GM19043 (cell line): ENCODE data around the gene SMYD3.

Experiments
- ATAC-seq: cut with Tn5 transposase; IDR thresholded peaks from one replicate; pipeline ENCODE4 v1.9.1; 2021; ENCODE audit warnings: low read depth; ENCODE audit not compliant: unreplicated experiment

The SMYD3 gene

DNA sequence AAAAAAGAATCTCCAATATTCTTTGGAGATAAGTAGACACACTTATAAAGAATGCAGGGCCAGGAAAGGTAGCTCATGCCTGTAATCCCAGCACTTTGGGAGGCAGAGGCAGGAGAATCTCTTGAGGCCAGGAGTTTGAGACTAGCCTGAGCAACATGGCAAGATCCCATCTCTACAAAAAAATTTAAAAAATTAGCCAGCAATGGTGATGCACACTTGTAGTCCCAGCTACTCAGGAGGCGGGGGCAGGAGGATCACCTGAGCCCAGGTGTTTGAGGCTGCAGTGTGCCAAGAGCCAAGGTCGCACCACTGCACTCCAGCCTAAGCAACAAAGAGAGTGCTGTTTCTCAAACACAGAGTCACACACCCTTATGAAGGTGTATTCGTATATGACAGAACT, 385.0 kb downstream of the SMYD3 start:
- ATAC-seq = no peak

- ATAC-seq = no peak
Measured at GRCh38 chr1:246121533-246121932, 385.5 kb downstream of the SMYD3 start.

DNA sequence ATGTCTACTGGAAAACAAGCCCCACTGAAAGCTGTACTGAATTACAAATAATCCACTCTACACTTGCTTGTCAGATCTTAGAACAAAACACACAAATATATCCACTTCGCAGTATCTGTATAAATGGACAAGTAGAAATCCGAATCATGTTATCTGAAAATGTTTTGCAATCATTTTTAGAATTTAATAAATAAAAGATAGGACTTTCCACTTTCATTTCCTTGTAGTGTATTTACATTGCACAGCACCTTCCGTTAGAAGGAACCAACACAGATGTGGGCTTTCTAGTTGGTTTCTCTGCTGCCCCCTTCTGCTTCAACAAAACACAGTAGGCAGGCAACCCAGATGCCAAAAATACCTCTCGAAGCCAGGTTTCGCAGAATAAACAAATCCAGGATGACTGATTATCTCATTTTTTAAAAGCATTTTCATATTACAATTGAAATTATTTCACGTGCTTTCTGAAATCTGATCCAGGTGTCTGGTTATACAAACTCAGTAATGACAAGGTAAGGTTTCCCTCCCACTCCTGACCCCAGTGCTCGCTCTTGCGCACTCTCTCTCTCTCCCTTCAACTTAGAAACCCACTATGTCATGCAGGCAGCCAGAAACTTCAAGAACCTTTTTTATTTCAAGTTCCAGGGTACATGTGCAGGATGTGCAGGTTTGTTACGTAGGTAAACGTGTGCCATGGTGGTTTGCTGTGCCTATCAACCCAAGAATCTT, 389.9 kb downstream of the SMYD3 start:
- peak; percentile 96 for ATAC-seq

GRCh38 chr1:246114369-246114768, 392.7 kb downstream of the SMYD3 start:
- no peak for ATAC-seq

GRCh38 chr1:246113555-246114095, 393.5 kb downstream of the SMYD3 start:
- ATAC-seq = no peak

GRCh38 chr1:246111570-246111969, 395.5 kb downstream of the SMYD3 start:
- no peak for ATAC-seq

GRCh38 chr1:246110343-246111219, 396.5 kb downstream of the SMYD3 start:
- no peak for ATAC-seq

DNA sequence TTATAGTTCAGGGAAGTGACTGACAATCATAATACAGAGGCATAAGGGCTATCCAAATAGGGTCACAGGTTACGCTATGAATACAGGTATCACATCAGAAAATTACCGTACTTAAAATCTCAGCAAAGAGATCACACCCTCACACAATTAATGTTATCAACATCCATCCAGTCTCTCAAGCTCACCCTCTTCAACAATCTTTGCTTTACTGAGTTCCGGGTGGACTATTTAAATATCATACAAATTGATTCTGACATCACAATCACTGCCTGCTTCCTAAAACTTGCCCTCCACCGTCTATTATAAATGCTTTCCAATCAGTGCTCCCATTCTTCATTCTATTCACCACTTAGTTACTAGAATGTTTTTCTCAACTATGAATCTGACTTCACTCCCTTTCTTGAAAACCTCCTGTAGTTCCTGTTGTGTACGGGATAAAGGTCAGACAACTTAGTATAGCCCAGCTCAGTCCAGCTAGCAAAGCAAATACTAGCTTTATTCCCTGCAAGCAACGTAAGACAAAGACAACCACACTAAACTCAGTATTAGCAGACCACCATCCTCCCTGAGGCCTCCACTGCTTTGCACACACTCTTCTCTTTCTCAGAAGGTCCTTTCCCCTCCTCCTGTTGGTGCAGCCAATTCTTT, 398.7 kb downstream of the SMYD3 start:
- no peak for ATAC-seq

- ATAC-seq = no peak
Measured at GRCh38 chr1:246107516-246108277, 399.4 kb downstream of the SMYD3 start.

DNA sequence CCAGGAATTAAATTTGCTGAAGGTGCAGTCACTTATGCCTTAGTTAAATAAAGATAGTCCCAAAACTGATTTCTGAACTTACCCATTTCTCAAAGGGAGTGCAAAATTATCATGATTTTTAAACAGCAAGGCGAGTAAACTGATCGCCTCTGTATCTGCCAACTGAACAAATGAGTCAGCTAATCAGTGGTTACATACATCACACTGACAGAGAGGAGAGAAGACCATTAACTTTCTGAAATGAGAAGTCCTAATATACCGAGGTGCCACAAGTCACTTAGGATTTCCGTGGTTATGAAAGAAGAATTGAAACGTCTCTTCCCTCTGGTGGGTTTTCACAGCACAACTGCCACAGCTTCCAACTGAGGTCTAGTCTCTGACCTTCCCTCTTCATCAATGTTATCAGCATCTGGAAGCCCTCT, 400.7 kb downstream of the SMYD3 start:
- ATAC-seq = peak; percentile 93

DNA sequence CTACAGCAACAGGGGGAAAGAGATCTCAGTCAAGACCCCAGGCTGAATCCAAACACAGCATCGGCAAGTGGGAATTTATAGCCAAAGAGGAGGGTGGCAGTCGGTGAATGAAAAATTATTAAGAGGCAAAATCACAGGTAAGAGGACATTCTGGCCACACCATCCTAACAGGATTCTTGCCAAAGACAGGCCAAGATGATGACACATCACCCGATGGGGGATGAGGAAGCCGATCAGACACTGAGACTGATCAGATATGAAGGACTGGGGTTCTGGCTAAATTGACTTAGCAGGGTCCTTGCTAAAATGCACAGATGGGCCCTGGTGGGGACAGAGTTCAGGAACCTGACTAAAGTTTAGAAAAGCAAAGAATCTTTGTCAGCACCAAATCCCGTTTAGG, 402.2 kb downstream of the SMYD3 start:
- no peak for ATAC-seq

- ATAC-seq = no peak
Measured at GRCh38 chr1:246099570-246099969, 407.5 kb downstream of the SMYD3 start.

GRCh38 chr1:246096356-246096755, 410.7 kb downstream of the SMYD3 start:
- no peak for ATAC-seq

DNA sequence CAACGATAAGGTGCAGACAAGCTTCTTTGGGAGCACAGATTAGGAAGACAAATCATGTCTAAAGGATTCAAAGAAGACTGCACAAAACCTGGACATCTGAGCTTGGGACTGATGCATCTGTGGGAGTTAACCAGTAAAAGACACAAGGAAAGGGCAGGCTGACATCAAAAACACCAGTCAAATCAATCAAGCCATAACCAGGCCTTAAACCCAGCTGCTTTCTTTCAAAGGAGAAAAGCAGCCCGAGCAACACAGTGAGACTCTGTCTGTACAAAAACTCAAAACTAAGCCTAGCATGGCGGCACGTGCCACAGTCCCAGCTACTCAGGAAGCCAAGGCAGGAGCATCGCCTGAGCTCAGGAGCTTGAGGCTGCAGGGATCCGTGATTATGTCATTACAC, 411.6 kb downstream of the SMYD3 start:
- no peak for ATAC-seq

DNA sequence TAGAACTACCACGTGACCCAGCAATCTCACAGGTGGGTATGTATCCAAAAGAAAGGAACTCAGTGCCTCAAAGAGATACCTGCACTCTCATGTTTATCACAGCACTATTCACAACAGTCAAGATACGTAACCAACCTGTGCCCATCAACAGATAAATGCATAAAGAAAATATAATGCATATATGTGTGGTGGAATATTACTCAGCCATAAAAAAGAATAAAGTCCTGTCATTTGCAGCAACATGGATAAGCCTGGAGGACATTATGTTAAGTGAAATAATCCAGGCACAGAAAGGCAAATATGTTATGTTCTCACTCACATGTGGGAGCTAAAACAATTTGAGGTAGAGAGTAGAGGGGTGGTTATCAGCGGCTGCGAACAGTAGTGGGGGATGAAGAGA, 413.8 kb downstream of the SMYD3 start:
- ATAC-seq = no peak

GRCh38 chr1:246092136-246092535, 414.9 kb downstream of the SMYD3 start:
- ATAC-seq = no peak

- ATAC-seq = no peak
Measured at GRCh38 chr1:246091477-246091876, 415.6 kb downstream of the SMYD3 start.

- no peak for ATAC-seq
Measured at GRCh38 chr1:246086191-246086590, 420.9 kb downstream of the SMYD3 start.

DNA sequence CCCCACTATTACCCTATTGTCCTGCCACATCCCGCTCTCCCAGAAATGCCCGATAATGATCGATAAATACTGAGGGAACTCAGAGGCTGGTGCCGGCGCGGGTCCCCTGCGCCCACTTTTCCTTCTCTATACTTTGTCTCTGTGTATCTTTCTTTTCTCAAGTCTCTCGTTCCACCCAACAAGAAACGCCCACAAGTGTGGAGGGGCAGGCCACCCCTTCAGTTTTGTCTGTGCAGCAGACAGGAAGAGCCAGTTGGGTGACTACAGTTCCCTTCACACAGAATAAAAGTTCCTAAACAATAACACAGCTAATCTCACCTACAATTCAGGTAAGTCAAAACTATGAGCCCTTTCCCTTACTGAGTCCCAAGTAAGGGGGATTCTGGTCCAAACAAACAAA, 423.7 kb downstream of the SMYD3 start:
- ATAC-seq = no peak
